HL-60/S4 treated with retinoic acid at 250 ng/mL for 4 days and 3 days (cell line): Measurements from ENCODE around the gene CHPF2.

Experiments
- in situ Hi-C: fragments of 300-500 bp; cut with MboI; formaldehyde crosslinking; loops from 2 replicates; pipeline ENCODE4 v1.7.0; 2022; ENCODE audit warnings: low sequenced_read_pairs

The CHPF2 gene

DNA sequence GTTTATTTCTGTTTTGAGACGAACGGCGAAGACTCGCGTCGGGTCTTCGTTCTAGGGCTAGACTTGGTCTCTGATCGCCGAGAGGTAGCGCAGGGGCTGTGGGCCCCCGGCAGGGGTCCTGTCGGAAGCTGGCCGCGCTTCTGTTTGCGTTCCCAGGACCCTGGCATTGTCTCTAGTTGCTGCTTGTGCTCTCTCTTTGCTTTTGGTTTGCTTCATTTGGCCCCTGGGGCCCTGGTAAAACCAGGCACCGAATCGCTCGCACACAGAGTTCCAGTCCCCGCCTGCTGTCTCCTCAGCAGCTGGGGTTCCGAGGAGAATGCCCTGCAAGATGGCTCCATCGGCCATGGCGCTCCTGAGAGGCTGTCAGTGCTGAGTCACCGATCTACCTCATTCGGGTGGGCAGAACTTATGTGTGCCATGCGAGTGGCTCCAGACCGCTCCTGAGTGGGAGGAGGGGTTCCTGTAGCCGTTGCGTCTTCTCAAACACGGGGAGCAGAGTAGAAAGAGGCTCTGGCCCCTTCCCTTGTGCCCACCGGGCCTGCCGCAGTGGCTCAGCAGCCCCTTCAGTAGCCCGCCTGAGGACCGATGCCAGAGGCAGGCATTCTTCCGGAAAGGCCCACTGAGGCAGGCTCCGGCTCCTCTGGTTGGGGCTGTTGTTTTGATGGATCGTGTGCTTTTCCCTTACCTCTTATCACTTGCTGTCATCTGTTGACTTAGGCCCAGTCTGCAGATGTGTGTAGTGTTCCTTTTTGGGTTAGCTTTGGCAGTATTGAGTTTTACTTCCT lies 826 bp downstream of the CHPF2 start:
- in situ Hi-C loops, result no loop called here

DNA sequence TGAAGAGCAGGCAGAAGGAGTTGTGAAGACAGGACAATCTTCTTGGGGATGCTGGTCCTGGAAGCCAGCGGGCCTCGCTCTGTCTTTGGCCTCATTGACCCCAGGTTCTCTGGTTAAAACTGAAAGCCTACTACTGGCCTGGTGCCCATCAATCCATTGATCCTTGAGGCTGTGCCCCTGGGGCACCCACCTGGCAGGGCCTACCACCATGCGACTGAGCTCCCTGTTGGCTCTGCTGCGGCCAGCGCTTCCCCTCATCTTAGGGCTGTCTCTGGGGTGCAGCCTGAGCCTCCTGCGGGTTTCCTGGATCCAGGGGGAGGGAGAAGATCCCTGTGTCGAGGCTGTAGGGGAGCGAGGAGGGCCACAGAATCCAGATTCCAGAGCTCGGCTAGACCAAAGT lies 1.5 kb downstream of the CHPF2 start:
- in situ Hi-C loops, result no loop called here

DNA sequence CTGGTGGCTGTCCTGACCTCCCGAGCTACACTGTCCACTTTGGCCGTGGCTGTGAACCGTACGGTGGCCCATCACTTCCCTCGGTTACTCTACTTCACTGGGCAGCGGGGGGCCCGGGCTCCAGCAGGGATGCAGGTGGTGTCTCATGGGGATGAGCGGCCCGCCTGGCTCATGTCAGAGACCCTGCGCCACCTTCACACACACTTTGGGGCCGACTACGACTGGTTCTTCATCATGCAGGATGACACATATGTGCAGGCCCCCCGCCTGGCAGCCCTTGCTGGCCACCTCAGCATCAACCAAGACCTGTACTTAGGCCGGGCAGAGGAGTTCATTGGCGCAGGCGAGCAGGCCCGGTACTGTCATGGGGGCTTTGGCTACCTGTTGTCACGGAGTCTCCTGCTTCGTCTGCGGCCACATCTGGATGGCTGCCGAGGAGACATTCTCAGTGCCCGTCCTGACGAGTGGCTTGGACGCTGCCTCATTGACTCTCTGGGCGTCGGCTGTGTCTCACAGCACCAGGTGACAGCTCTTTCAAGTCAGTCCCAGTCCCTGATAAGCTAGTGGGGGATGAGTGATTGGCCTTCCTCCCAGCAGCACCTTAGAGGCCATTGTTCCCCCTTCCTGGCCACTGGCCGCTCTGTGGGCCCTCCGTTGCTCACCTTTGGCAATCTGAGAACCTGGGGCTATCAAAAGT lies 3.0 kb downstream of the CHPF2 start:
- in situ Hi-C loops, result no loop called here

DNA sequence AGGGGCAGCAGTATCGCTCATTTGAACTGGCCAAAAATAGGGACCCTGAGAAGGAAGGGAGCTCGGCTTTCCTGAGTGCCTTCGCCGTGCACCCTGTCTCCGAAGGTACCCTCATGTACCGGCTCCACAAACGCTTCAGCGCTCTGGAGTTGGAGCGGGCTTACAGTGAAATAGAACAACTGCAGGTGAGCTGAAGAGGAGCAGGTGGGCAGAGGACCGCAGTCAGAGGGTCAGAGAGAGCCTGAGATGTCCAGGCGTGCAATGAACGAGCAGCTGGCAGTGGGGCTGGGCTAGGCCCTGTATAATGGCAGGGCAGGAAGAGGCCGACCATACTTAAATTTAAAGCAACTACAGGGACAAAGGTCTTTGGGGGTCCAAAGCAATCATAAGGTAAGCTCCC lies 4.1 kb downstream of the CHPF2 start:
- in situ Hi-C loops, result no loop called here

DNA sequence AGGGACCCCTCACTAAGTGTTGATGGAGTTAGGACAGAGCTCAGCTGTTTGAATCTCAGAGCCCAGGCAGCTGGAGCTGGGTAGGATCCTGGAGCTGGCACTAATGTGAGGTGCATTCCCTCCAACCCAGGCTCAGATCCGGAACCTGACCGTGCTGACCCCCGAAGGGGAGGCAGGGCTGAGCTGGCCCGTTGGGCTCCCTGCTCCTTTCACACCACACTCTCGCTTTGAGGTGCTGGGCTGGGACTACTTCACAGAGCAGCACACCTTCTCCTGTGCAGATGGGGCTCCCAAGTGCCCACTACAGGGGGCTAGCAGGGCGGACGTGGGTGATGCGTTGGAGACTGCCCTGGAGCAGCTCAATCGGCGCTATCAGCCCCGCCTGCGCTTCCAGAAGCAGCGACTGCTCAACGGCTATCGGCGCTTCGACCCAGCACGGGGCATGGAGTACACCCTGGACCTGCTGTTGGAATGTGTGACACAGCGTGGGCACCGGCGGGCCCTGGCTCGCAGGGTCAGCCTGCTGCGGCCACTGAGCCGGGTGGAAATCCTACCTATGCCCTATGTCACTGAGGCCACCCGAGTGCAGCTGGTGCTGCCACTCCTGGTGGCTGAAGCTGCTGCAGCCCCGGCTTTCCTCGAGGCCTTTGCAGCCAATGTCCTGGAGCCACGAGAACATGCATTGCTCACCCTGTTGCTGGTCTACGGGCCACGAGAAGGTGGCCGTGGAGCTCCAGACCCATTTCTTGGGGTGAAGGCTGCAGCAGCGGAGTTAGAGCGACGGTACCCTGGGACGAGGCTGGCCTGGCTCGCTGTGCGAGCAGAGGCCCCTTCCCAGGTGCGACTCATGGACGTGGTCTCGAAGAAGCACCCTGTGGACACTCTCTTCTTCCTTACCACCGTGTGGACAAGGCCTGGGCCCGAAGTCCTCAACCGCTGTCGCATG lies 5.2 kb downstream of the CHPF2 start:
- in situ Hi-C loops, result no loop called here

DNA sequence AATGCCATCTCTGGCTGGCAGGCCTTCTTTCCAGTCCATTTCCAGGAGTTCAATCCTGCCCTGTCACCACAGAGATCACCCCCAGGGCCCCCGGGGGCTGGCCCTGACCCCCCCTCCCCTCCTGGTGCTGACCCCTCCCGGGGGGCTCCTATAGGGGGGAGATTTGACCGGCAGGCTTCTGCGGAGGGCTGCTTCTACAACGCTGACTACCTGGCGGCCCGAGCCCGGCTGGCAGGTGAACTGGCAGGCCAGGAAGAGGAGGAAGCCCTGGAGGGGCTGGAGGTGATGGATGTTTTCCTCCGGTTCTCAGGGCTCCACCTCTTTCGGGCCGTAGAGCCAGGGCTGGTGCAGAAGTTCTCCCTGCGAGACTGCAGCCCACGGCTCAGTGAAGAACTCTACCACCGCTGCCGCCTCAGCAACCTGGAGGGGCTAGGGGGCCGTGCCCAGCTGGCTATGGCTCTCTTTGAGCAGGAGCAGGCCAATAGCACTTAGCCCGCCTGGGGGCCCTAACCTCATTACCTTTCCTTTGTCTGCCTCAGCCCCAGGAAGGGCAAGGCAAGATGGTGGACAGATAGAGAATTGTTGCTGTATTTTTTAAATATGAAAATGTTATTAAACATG lies 6.0 kb downstream of the CHPF2 start:
- in situ Hi-C loops, result no loop called here

DNA sequence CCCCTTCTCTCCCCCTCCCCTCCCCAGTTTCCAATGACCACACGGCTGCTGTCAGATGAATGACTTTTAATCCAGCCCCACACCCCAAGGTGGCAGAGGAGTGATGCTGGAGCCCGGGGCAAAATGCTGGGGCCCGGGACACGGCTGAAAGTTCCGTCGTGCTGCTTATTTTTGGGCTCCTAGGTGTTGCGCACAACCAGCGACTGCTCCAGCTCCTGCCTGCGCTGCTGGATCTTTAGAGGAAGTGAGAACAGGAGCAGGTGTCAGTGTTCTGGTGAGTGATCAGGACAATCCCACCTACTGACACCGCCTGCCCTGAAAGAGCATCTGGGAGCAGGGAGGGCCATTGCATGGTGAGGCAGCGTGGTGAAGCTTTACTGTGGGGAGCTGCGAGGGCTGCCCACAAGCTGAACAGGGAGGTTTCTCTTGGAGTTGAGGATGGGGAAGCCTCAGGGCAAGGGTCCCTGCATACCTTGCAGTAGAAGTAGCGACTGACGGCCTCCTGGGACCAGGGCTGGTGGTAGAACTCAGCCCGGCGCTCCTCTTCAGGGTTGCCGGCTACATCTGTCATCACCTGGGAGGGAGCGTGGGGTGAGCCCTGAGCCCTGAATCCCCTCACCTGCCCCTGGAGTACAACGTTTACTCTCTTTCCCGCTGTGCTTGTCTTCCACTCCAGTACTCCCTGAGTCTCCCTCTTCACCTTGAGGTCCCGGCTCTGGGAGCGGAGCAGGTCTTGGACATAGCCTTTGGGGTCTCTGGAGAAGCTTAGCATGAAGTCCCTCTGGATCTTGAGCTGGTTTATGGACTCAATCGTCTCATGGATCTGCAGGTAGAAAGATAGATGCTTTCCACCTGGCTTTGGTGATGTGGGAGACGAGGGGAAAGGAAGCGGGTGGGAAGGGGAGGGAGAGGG lies 6.9 kb downstream of the CHPF2 start:
- in situ Hi-C loops, result no loop called here

DNA sequence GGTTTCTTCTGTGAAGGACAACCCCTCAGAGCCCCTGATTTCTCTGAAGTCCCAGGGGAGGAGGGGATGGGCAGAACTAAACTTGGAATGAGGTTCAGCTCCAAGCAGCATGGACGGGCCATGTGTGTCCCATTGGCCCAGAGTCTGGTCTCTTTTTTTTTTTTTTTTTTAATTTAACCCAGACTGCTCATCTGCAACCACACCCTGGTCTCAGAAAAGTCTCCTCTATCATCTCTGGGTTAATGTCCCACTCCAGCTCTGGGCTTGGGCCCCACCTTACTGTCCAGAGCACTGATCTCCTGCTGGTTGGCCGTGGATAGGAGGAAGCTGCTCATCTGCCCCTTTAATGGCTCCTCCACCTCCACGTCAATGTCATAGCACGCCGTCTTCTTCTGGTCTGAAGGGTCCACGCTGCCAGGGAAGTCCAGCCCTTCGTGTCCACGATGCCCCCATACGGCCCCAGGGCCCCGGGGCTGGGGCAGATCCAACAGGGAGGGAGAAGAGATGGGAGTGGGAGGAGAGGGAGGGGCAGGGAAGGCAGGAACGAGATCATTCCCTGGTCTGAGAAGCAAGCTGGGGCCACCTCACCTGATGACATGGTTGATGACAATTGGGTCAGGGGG lies 7.7 kb downstream of the CHPF2 start:
- in situ Hi-C loops, result no loop called here

DNA sequence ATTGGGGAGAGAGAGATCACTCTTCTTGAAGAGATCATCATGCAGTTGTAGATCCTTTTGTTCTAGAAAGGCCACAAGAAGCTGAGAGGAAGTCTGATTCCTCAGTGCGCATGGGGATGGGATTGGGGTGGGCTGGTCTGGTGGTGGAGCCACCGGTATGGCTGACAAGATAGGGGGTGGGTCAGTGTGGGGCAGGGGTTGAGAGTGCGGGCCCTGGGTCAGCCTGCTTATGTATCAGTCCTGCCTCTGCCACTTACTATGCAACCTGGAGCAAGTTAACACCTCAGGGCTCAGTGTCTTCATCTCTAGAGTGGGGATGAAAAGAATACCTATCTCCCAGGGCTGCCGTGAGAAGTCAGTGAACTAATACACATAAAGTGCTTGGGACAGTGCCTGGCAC lies 8.3 kb downstream of the CHPF2 start:
- in situ Hi-C loops, result no loop called here

DNA sequence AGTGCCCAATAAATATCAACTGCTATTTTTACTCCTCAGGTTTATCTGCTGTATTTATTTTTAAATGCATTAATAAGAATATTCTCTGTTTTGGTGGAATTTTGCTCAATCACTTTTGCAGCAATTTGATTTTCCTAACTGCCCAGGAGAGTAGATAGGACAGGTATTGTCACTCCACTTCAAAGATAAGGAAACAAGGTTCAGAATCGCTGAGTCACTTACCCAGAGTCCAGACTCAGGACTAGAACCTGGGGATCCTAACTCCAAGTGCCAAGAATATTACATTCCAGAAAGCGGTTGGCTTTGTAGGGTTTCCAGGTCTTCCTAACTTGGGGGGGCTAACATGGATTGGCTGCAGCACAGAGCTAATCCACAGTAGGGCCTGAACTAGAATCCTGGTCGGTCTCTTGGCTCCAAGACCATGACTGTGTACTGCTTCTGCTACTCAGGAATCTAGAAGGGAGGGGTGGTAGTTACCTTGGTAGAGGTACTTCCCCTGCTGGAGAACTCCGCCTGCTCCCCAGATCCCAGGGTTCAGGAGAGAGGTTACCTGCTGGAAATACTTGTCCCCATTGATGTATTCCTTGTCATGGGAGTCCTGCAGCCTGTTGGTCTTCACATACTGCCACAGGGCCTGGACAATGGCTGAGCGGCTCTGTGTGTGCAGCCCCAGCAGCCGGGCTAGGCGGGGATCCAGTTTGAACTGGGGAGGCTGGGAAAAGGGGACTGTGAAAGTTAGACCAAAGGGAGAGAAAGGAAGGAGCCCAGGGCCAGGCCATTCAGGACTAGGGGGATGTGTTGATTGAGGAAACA lies 8.9 kb downstream of the CHPF2 start:
- in situ Hi-C loops, result no loop called here

DNA sequence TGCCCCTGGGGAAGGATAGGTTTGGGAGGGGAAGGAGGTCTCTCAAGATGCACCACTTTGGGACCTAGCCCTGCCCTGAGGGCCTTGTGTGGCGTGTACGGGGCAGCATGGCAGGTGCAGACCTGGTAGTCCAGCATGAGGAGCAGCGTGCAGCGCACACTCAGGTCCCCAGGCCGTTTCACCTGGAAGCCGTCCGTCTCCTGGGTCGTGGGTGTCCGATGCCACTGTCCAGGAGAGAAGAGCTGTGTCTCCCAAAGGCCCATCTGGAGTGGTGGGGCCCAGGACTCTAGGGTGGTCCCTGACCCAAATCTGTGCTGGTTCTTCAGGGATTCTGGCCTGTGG lies 9.4 kb downstream of the CHPF2 start:
- in situ Hi-C loops, result no loop called here

DNA sequence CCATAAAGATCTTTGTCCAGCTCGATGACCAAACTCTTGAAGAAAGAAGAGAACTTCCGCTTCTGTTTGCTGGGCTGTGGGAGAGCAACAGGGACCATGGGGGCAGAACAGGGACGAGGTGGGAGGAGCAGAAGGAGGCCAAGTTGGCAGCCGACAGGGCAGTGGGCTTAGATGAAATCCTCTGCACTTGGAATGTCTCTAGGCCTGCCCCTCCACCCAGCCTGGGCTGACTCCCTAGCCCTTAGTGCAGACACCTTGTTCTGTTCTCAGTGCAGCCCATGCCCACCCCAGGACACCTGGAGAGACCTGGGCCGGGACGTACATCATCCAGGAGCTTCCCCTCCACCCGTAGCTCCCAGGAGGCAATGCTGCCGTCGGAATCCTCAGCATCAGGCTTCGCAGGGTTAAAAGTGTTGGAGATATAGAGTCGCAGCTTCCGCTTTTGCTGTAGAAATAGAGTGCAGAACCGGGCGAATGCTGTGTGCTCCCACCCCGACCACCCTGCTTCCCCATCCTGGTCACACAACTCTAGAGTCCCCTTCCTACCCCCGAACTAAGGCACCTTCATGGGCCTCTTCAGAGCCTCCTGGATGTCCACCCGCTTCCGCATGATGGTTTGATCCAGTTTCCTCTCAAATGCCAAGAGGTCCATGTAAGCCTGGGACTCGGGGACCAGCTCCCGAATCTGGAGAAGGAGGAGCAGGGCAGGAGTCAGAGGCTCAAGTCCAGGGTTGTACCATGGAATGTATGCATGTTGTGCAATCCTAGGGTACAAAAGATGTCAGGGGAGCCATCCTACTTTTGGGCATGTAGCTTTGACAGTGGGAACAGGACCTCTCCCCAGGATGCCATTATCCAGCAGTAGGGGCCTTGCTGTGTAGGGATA lies 10.1 kb downstream of the CHPF2 start:
- in situ Hi-C loops, result no loop called here

DNA sequence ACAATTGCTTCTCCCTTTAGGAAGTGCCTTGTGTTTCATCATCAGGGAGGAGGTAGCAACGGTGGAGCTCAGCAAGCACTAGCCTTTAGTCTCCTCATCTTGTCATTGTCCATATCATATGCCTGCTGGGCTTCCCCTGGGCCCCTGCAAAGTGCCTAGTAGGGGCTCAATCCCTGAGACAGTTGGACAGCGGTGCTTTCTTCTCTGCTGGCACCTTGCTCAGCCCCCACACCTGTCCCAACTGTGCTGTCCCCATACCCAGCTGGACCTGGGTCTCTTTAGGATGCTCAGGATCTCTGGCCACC lies 10.7 kb downstream of the CHPF2 start:
- in situ Hi-C loops, result no loop called here

DNA sequence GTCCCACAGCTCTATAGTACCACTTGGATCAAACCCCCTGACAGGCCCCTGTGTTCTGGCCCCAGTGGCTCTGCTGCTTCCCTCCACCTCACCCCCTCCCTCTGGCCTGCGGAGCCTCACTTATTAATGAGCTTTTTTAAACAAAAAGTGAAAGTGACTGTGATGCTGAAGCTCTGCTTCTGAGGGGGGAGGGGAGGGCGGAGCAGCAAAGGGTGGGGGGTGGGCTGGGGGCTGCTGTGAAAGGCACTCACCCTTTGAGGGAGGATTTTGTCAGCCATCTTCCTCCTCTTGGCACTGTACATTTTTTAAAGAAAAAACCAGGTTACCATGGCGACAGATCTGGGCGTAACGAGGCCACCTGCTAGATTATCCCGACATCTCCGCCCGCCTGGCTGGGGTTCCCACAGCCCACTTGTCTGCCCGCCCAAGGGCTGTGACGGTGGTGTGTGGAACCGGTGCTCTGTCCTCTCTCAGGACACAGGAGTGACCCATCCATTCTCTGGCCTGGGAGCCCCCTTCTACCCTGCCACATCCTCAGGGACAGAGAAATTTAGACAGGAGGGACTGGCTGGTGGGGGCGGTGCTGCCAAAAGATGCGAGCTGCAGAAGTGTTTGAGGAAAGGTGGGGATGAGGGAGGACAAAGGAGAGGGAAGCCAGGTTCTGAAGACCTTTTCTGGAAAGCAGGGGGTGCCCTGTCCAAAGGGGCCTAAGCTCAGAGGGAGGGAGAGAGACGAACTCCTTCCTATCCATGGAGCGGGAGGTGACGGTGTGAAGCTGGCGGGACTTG lies 11.3 kb downstream of the CHPF2 start:
- in situ Hi-C loops, result no loop called here

DNA sequence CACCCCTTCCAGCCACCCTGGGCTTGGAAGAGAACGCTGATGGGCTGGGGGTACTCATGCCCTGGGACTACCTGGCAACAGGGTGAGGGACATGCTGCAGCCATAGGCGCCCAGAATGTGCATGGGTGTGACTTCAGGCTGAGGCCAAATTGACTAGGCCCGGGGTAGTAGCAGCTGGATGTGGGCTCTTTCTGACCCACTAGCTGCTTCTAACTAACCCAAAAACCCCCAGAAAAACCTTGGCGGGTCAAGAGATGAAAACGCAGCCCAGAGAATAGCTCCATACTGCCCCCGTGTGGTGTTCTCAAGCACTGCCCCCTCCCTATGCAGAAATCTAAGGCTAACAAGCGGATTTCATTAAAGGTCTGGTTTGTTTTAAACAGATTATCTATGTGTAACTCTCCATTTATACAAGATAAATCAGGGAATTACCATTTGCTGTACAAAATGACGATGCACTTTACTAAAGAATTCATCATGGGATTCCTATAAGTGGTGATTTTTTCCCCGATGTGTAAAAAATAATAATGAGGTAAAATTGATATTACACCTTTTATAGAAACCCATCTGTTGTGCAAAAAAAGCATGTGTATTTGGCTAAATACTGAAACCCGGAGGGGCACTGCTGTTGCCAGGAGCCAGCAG lies 12.0 kb downstream of the CHPF2 start:
- in situ Hi-C loops, result no loop called here

DNA sequence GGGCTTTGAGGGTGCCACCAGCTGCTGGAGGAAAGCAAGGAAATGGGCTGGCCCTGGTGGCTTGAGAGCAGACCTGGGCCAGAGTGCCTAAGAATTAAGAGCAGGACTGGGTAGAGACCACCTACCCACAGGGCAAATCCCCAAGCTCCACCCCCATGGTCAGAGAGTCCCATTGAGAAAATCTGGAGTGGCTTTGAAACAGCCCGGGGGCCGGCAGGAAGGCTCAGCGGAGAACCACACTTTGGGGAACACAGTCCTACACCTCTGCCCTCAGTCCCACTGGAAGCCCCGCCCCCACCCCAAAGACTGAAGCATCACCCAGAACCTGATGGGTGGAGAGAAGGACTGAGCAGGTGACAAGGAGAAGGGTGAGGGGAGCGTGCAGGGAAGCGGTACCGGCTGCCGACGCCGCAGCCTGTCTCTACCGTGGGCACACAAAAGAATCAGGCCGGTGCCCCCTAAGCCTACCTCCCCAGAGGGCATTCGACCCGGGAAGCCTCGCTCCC lies 12.6 kb downstream of the CHPF2 start:
- in situ Hi-C loops, result no loop called here
